Measurements from ENCODE around the gene CCDC187. TPM values are rescaled to one million over a fixed set of nuclear protein-coding genes. Genes with fewer than 3 reads are reported as not detected.

Gene CCDC187
- total RNA-seq, 1 donor: not detected

DNA sequence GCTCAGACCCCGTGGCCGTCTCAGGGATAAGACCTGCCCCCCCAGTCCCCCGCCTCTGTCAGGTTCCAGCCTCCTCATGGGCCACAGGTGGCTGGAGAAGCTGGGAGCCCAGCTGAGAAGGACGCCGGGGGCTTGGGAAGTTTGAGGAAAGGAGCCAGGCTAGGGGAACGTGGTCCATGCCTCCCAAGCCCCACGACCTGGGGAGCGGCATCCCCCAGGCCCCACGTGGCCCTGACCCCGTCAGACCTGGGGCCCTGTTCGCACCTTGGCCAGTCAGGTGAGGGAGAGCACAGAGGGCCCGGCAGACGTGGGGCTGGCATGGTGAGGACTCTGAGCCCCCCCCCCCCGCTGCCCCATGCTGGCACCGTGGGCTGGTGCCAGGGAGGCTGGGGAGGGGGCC lies 27.1 kb upstream of the CCDC187 start:
- H3K4me1 ChIP-seq (ENCODE audit: insufficient read depth, low read length): peaks cover 25% of the 10 kb centered on the region
- H3K9me3 ChIP-seq (ENCODE audit: low read depth, low read length): no peaks in the 10 kb centered on the region
- H3K79me2 ChIP-seq (ENCODE audit: insufficient read depth, low read length): peaks cover 81% of the 10 kb centered on the region
- H3K27me3 ChIP-seq (ENCODE audit: insufficient read depth, low read length): no peaks in the 10 kb centered on the region
- no peak for DNase-seq (ENCODE audit: insufficient read length, low spot score, missing footprints)
- TF ChIP-seq CTCF (IDR thresholded peaks at IDR 0.05; ENCODE audit: extremely low read depth, low read depth, low read length): no peak
- no peak overlapping the region for H3K4me2 ChIP-seq (ENCODE audit: insufficient read depth, low read length)
- no peak overlapping the region for H3K4me3 ChIP-seq (ENCODE audit: insufficient read depth, low read length)
- H4K20me1 ChIP-seq (ENCODE audit: insufficient read depth, low read length): peaks cover 69% of the 10 kb centered on the region
- no peak overlapping the region for H3K27ac ChIP-seq (ENCODE audit: low read depth, low read length)
- H3K36me3 ChIP-seq (ENCODE audit: insufficient read depth, low read length): peaks cover 14% of the 10 kb centered on the region
- H2AFZ ChIP-seq (ENCODE audit: low read length): no peak overlapping the region

DNA sequence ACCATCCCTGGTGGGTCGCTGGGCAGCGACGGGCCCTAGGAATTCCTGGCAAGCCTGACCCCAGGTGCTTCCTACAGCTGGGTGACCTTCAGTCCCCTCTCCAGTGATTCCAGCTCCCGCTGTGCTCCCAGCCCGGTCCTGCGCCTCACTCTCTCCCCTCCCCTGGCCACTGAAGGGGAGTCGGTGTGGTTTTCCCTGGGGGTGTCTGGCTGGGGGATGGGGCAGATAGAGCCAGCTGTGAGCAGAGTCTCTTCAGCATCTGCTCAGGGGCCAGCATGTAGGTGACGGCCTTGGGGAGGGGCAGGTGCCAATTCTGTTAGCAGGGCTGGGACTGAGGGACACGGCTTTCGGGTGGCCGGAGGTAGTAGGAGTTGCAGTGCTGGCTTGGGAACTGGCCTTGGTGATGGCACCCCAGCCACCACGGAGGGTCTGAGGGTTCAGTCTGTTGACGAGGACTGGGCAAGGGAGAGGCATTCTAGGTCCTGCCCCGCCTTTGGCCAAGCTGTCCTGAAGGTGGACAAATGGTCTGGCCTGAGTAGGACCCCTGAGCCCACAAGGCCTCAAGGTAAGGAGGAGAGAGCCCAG lies 26.6 kb upstream of the CCDC187 start:
- Histone ChIP-seq H3K36me3 (ENCODE audit: insufficient read depth, low read length) (peaks cover 14% of the 10 kb centered on the region), H4K20me1 (ENCODE audit: insufficient read depth, low read length) (peaks cover 65% of the 10 kb centered on the region), H3K4me1 (ENCODE audit: insufficient read depth, low read length) (peaks cover 29% of the 10 kb centered on the region), H2AFZ (ENCODE audit: low read length) (no peak overlapping the region), H3K27ac (ENCODE audit: low read depth, low read length) (no peak overlapping the region), H3K9me3 (ENCODE audit: low read depth, low read length) (no peaks in the 10 kb centered on the region), H3K27me3 (ENCODE audit: insufficient read depth, low read length) (no peaks in the 10 kb centered on the region), H3K4me2 (ENCODE audit: insufficient read depth, low read length) (no peak overlapping the region), H3K79me2 (ENCODE audit: insufficient read depth, low read length) (peaks cover 76% of the 10 kb centered on the region), H3K4me3 (ENCODE audit: insufficient read depth, low read length) (no peak overlapping the region)
- no peak for TF ChIP-seq CTCF (IDR thresholded peaks at IDR 0.05; ENCODE audit: extremely low read depth, low read depth, low read length)
- DNase-seq (ENCODE audit: insufficient read length, low spot score, missing footprints): no peak

DNA sequence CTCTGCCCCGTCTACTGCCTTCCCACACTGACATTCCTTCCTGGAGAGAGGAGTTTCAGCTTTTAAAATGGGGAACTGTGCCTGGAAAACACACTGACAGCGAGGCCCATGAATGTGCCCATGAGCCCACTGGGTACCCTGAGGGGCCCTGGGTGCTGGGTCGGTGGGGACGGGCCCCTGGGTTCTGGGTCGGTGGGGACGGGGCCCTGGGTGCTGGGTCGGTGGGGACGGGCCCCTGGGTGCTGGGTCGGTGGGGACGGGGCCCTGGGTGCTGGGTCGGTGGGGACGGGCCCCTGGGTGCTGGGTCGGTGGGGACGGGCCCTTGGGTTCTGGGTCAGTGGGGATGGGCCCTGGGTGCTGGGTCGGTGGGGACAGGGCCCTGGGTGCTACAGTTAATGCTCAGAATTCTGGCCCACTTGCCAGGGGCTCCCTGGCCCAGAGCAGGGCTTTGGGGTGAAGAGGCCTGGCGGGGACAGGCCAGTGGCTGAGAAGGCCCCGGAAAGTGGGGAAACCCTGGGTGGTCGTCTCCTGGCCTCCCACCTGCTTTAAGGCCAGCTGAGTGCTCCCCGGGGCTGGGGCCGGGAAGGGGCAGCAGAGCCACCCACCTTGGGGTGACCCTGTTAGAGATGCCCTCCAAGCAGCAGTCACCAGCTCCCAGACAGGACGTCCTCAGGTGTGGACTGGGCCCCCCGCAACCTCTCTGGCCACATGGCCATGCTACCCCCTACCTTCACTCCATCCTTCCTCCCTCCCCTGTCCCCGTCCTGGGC lies 25.9 kb upstream of the CCDC187 start:
- Histone ChIP-seq H3K36me3 (ENCODE audit: insufficient read depth, low read length) (peaks cover 14% of the 10 kb centered on the region), H3K79me2 (ENCODE audit: insufficient read depth, low read length) (peaks cover 69% of the 10 kb centered on the region), H3K27me3 (ENCODE audit: insufficient read depth, low read length) (no peaks in the 10 kb centered on the region), H2AFZ (ENCODE audit: low read length) (no peak overlapping the region), H3K27ac (ENCODE audit: low read depth, low read length) (peak overlapping the region; percentile 82), H3K4me3 (ENCODE audit: insufficient read depth, low read length) (peak overlapping the region; percentile 91), H4K20me1 (ENCODE audit: insufficient read depth, low read length) (peaks cover 58% of the 10 kb centered on the region), H3K9me3 (ENCODE audit: low read depth, low read length) (no peaks in the 10 kb centered on the region), H3K4me2 (ENCODE audit: insufficient read depth, low read length) (peak overlapping the region; percentile 96), H3K4me1 (ENCODE audit: insufficient read depth, low read length) (peaks cover 29% of the 10 kb centered on the region)
- no peak for DNase-seq (ENCODE audit: insufficient read length, low spot score, missing footprints)
- TF ChIP-seq CTCF (IDR thresholded peaks at IDR 0.05; ENCODE audit: extremely low read depth, low read depth, low read length): no peak

DNA sequence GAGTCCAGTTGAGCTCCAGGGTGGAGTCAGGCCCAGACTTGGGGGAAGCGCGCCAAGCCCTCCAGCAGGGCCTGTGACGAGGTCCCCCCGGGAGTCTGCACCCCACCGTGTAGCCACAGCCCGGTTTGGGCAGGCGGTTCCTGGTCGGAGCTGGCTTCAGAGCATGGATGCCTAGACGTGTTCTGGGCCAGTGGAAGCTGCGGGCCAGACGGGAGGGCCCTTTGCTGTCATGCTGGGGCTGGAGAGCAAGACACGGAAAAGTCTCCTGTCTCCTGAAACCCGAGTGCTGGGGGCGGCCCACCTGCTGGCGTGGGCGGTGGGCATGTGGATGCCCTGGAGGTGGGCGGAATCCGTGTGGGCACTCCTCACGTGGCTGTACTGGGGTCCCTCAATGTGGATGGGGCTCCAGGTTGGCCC lies 25.3 kb upstream of the CCDC187 start:
- H3K27me3 ChIP-seq (ENCODE audit: insufficient read depth, low read length): no peaks in the 10 kb centered on the region
- no peaks in the 10 kb centered on the region for H3K9me3 ChIP-seq (ENCODE audit: low read depth, low read length)
- H3K4me3 ChIP-seq (ENCODE audit: insufficient read depth, low read length): peak overlapping the region; percentile 91
- H3K27ac ChIP-seq (ENCODE audit: low read depth, low read length): peak overlapping the region; percentile 82
- H2AFZ ChIP-seq (ENCODE audit: low read length): no peak overlapping the region
- peaks cover 11% of the 10 kb centered on the region for H3K36me3 ChIP-seq (ENCODE audit: insufficient read depth, low read length)
- peaks cover 53% of the 10 kb centered on the region for H4K20me1 ChIP-seq (ENCODE audit: insufficient read depth, low read length)
- TF ChIP-seq CTCF (IDR thresholded peaks at IDR 0.05; ENCODE audit: extremely low read depth, low read depth, low read length): no peak
- DNase-seq (ENCODE audit: insufficient read length, low spot score, missing footprints): peak; percentile 96
- peaks cover 29% of the 10 kb centered on the region for H3K4me1 ChIP-seq (ENCODE audit: insufficient read depth, low read length)
- peak overlapping the region; percentile 96 for H3K4me2 ChIP-seq (ENCODE audit: insufficient read depth, low read length)
- H3K79me2 ChIP-seq (ENCODE audit: insufficient read depth, low read length): peaks cover 64% of the 10 kb centered on the region

Measured in osteoblast (primary cell).